CD4-positive, alpha-beta T cell treated with Interleukin-21 for 1 hour (primary cell): ENCODE measurements around the gene SPRYD3.

Source experiments
- DNase-seq: peaks from one replicate; pipeline ENCODE4 v3.0.0-alpha.2; 2020

The SPRYD3 gene

DNA sequence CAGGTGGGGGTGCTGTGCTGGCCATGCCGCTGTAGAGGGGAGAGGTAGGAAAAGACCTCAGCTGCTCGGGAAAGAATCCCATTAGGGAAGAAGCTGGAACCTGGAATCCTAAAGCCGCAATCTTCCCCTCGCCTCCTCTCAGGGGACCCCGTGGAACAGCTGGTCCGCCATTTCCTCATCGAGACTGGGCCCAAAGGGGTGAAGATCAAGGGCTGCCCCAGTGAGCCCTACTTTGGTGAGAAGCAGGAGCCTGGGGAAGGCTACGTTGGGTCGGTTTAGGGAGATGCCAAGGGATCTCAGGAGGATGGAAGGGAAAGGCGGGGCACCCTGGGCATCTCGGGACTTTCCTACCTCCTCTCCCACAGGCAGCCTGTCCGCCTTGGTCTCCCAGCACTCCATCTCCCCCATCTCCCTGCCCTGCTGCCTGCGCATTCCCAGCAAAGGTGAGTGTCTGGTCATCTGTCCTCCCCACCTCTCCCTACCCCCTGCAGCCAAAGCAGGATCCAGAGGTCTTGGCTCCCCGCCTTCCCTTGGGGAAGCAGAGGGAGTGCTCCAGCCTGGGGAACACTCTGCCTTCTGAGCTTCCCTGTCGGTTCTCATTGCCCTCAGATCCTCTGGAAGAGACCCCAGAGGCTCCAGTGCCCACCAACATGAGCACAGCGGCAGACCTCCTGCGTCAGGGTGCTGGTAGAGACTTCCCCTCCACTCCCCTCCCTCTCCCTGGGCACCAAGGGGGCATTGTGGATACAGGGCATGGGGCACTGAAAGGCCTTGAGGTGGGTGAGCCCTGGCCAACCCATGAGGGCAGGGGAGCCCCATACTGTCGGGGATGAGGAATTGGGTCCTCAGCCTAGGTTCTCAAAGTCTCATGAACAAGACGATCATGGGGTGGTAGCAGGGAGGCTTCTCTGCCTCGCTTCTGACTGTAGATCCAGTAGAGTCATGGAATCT, 16.9 kb downstream of the SPRYD3 start:
- DNase-seq = no peak

DNA sequence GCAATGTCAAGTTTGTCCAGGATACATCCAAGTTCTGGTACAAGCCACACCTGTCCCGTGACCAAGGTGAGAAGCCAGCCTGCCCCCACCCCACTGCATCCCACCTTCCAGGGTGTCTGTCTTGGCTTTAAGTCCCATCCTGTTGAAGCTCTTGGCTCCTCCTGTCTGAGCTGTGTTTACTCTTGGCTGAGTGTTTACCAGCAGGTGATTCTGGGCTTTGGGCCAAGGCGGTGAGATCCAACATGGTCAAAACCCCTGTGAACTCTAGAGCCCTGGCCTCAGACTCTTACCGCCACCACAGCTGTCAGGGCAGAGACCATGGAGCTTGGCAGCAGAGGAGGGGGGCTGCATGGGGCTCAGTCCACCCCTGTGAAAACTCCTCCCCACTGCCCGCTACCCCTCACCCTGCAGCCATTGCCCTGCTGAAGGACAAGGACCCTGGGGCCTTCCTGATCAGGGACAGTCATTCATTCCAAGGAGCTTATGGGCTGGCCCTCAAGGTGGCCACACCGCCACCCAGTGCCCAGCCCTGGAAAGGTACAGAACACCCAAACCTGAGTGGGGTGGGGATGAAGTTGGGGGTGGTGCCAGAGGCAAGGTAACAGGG, 17.7 kb downstream of the SPRYD3 start:
- DNase-seq = no peak

DNA sequence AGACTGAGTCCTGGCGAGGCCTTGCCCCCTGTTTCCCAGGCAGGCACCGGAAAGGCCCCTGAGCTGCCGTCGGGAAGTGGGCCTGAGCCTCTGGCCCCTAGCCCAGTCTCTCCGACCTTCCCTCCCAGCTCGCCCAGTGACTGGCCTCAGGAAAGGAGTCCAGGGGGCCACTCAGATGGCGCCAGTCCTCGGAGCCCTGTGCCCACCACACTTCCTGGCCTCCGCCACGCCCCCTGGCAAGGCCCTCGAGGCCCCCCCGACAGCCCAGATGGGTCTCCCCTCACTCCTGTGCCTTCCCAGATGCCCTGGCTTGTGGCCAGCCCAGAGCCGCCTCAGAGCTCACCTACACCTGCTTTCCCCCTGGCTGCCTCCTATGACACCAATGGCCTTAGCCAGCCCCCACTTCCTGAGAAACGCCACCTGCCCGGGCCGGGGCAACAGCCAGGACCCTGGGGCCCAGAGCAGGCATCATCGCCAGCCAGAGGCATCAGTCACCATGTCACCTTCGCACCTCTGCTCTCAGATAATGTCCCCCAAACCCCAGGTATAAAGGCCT, 18.4 kb downstream of the SPRYD3 start:
- no peak for DNase-seq

DNA sequence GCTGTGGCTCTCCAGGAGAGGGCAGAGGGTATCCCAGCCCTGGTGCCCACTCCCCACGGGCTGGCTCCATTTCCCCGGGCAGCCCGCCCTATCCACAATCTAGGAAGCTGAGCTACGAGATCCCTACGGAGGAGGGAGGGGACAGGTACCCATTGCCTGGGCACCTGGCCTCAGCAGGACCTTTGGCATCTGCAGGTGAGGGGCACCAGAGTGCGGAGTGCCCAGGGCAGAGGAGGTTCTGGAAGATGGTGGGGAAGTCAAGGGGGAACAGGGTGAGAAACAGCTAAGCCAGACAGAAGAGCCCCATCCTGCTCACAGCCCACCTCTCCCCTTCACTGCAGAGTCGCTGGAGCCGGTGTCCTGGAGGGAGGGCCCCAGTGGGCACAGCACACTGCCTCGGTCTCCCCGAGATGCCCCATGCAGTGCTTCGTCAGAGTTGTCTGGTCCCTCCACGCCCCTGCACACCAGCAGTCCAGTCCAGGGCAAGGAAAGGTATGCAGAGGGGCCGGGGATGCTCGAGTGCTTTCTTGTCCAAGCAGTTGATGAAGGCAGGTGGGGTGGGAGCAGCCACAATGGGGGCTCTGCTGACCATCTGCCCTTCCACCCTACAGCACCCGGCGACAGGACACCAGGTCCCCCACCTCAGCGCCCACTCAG, 19.0 kb downstream of the SPRYD3 start:
- no peak for DNase-seq

DNA sequence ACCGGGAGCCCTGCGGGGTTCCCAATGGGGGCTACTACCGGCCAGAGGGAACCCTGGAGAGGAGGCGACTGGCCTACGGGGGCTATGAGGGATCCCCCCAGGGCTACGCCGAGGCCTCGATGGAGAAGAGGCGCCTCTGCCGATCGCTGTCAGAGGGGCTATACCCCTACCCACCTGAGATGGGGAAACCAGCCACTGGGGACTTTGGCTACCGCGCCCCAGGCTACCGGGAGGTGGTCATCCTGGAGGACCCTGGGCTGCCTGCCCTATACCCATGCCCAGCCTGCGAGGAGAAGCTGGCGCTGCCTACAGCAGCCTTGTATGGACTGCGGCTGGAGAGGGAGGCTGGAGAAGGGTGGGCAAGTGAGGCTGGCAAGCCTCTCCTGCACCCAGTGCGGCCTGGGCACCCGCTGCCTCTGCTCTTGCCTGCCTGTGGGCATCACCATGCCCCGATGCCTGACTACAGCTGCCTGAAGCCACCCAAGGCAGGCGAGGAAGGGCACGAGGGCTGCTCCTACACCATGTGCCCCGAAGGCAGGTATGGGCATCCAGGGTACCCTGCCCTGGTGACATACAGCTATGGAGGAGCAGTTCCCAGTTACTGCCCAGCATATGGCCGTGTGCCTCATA, 19.6 kb downstream of the SPRYD3 start:
- no peak for DNase-seq

DNA sequence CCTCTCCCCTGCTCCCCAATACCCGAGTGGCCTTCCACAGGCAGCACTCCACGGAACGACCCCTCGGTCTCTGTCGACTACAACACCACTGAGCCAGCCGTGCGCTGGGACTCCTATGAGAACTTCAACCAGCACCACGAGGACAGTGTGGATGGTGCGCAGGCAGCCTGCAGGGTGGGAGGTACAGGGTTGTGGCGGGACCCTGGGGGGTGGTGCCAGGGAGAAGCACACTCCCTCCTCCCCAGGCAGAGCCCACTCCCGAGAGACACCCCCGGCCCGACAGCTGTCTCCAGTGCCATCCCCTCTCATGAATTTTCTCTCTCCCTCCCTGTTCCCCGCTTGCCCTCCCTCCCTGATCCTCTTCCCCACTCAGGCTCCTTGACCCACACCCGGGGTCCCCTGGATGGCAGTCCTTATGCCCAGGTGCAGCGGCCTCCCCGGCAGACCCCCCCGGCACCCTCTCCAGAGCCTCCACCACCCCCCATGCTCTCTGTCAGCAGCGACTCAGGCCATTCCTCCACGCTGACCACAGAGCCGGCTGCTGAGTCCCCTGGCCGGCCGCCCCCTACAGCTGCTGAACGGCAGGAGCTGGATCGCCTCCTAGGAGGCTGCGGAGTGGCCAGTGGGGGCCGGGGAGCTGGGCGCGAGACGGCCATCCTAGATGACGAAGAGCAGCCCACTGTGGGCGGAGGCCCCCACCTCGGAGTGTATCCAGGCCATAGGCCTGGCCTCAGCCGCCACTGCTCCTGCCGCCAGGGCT, 20.3 kb downstream of the SPRYD3 start:
- DNase-seq = no peak

DNA sequence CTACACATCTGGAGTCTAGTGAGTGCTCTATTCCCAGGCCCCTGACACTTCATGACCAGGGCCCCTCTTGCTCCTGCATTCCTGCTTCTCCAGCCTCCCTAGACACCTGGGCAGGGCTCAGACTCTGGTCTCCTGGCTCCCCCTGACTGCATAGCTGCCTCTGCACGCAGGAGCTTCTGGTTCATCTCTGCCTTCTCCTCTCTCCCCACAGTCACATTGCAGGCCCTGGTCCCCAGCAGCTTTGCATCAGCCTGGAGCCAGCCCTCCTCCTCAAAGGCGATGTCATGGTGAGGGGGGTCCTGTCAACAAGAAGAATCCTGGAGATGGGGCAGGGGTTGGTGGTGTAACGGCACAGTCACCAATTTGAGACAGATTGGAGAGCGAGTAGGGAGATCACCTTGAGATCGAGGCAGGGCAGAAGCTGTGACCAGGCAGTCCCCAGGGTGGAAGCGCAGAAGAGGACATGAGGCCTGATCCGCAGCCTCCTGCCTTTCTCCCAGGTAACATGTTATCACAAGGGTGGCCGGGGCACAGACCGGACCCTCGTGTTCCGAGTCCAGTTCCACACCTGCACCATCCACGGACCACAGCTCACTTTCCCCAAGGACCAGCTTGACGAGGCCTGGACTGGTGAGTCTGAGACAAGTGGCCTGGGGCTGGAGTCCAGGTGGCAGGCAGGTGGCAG, 21.2 kb downstream of the SPRYD3 start:
- no peak for DNase-seq

DNA sequence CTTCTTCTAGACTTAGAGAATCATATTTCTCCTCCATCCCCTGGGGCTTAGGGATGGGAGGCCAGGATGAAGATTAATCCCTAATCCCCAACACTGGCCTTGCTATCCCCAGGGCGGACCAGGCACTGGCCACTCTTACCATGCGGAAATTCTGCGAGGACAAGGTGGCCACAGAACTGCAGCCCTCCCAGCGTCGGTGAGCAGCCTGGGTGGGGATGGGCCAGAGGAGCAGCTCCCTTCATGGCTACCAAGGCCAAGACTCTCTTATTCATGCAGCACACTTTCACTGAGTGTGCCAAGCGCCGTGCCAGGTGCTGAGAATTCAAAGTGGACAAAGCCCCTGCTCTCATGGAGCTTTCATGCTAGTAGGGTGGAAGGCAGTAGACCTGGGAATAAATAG, 22.3 kb downstream of the SPRYD3 start:
- DNase-seq = no peak

DNA sequence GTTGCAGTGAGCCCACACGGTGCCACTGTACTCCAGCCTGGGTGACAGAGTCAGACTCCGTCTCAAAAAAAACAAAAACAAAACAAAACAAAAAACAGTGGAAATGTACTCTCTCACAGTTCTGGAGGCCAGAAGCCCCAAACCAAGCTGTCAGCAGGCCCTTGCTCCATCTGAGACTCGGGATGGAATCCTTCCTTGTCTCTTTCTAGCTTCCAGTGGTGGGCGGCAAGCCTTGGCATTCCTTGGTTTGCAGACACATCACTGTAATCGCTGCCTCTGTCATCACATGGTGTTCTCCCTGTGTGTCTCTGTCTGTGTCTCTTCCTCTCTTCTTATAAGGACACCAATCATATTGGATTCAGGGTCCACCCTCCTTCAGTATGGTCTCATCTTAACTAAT, 22.9 kb downstream of the SPRYD3 start:
- no peak for DNase-seq

DNA sequence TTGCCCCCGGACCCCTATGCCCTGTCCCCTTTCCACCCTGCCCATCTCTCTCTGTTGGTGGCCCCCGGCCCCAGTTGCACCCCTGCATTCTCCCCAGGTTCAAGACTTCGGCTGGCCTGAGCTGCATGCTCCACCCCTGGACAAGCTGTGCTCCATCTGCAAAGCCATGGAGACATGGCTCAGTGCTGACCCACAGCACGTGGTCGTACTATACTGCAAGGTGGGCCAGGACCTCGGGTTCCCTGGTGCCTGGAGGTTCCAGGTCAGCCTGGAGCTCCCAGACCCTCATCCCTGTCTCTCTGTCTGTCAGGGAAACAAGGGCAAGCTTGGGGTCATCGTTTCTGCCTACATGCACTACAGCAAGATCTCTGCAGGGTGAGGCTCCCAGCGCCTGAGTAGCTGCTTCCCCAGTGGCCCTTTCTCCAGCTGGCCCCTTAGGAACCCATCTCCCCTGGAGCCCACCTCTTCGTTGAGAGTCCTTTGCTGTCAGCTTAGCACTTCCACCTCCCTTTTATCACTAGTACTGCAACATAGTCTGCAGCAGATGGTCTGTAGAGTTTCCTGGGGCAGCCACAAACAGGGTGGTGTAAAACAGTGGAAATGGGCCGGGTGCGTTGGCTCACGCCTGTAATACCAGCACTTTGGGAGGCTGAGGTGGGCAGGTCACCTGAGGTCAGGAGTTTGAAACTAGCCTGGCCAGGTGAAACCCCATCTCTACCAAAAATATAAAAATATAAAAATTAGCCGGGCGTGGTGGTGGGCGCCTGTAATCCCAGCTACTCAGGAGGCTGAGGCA, 23.5 kb downstream of the SPRYD3 start:
- DNase-seq = no peak

DNA sequence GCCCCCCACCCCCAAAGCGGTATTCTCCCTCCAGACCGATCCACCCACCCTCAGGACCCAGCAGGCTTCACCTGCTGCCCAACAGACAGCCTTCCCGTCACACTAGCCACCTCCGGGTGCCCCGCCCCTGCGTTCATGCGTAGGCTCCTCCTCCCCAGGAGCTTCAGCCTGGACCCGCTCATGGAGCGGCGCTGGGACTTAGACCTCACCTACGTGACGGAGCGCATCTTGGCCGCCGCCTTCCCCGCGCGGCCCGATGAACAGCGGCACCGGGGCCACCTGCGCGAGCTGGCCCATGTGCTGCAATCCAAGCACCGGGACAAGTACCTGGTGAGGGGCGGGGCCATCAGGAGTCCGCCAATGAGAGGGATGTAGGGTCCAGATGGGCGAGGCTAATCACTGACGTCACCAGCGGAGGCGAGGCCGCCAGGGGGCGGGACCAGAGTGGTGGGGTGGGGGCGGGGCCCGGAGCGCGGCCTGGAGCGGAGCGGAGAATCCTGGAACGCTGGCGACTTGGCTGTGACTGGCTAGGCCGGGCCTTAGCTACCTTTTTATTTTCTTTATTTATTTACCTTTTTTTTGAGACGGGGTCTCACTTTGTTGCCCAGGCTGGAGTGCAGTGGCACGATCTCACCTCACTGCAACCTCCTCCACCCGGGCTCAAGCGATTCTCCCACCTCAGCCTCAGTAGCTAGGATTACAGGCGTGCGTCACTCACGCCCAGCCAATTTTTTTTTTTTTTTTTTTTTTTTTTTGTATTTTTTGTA, 24.9 kb downstream of the SPRYD3 start:
- peak; percentile 95 for DNase-seq

DNA sequence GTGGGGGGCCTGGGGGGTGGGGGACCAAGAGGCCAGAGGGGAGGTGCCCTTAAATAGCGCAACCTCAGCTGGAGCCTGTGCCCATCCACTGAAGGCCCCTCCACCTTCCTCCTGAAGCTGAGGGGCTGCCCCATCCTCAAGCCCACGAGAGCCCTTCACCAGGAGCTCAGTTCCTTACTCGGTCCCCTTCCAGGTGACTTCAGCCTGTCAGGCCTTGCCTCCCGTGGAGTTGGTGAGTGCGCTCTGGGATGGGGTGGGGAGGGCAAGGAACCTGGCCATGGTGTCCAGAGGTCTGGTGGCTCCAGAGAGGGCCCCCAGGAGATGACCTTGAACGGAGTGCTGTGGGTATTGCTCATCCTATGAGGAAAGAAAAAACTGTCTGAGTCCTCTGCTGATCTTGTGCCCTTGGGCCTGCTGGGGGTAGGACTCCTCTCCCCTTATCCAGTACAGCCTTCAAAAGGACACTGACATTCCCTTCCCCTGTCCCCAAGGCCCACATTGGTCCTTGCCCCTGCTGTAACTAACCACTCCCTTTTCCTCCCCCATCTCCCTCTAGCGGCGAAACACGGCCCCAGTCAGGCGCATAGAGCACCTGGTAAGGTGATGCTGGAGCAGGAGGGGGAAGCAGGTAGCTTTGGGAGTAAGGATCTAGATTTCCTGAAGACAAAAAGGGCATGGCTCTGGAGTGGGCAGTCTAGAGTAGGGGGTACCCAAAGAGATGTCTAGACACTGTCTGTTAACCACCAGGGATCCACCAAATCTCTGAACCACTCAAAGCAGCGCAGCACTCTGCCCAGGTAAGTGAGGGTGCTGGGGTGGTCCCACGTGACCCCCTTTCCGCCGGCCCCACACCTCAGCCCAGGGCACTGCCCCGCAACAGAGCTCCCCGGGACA, 25.7 kb downstream of the SPRYD3 start:
- peak; percentile 73 for DNase-seq

DNA sequence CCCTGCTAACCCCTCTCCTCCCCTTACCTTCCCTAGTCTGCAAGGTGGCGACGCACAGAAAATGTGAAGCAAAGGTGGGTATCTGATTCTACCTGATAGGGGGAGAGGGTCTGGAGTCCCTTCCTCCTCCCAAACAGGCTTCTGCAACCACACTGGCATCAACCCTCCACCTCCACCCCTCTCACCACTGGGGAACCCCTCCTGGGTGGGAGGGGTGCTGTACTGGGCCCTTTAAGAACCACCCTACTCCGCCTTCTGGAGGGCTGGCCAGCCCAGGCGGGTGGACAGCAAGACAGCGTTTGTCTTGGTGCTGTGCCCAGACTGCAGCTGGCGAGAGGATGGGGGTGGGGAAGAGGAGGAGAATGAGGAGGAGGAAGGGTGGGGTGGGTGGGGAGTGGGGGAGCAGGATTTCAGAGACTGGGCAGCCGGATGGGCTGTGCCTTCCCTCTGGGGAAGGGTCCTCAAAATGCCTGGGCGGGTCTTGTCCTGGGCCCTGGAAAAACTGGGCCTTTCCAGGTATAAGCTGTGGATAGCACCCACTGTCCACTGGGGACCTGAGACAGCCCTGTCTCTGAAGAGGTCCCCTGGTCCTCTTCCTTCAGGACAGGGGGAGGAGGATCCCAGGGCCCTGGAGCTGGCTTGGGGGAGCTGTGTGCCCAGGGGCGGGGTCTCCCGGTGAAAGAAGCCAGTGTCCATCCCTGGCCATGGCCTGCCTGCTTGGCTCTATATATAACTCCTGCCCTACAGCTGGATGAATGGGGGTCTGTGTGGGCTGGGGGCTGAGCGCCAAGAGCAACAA, 26.6 kb downstream of the SPRYD3 start:
- no peak for DNase-seq

DNA sequence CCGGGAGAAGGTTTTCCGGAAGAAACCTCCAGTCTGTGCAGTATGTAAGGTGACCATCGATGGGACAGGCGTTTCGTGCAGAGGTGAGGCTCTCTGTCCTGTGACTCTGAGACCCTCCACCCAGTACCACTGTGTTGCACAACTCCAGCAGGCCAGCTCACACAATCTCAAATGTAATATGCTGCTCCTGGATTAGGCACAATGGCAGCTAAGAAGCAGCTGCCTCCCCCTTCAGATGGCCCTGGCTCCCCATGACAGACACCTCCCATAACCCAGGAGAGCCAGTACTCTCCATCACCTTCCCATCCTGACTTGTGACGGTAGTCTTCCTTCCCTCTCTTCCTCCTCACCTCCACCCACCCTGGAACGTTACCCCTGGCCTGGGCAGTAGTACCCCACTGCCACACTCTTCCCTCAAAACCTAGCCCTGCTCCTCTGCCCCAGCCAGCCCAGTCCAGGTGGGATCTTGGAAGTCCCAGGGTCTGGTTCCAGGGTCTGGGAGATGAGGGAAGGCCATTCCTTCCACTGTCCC, 27.2 kb downstream of the SPRYD3 start:
- DNase-seq = no peak

DNA sequence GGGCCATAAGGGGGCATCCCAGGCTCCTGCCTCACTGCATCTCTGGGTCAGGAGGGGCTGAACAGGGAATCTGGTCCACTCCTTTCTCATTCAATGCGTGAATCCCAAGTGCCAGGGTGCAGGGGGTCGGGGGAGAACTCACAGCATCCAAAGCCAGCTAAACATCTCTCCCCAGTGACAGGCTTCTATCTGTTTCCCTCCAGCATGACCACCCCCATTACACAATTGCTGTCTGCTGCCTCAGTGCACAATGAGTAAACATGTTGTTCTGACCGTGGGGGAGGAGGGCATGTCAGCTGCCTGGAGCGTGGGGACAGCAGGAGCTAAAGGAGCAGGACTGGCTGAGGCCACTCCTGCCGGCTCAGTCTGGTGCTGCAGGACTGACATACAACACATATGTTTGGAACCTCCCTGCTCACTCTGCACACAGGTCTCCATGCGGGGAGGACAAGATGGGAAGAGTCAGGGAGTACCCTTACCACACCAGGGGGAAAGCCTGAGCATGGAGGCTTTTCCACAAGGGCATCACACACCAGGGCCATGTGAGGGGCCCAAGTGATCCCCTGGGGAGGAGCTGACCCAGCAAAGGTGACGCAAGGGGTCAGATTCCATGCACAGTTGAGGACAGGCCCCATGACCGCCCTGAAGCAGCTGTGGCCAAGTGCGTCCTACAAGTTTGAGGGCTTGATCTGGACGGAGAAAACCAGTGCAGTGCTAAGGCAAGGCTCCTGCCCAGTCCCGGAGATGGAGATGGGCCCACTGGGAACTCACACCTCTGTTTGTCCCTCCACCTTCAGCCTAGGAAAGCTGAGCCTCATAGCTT, 27.9 kb downstream of the SPRYD3 start:
- no peak for DNase-seq

DNA sequence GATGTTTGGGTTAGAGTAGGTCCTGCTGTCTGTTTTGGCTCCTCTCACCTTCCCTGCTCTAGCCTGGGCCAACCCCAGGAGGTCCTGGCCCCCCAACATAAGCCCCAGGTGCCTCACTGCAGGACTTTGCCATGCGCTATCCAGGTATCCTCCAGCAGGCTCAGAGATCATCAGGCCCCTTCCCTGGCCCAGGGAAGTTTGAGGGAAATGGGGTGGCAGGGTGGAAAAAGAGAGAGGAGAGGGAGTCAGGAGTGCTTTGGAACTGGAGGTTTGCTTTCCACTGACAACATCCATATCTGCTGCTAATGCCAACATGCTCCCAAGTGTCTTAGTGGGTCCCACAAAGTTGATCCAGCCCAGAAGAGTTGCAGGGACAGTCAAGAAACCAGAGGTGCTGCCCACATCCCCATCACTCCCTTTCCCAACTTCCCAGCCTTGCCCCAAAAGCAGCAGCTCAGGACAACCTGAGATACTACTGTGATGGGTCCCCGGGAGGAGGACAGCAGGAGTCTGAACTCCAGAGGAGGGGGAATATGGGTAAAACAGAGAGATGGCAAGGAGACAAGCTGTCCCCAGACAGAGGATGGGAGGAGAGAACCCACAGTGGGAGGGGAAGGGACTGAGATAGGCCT, 28.6 kb downstream of the SPRYD3 start:
- no peak for DNase-seq
